PFSK-1 (cell line): ENCODE data around the gene ADAM17.

Experiments used
- SIN3A ChIP-seq: IDR thresholded peaks from 2 replicates; pipeline ENCODE4 v1.6.1; 2012; ENCODE audit warnings: mild to moderate bottlenecking, low read length, moderate library complexity, borderline replicate concordance; ENCODE audit not compliant: insufficient read depth
- TAF1 ChIP-seq: IDR thresholded peaks from 2 replicates; pipeline ENCODE4 v1.6.1; 2012; ENCODE audit warnings: low read length, control low read depth, borderline replicate concordance; ENCODE audit not compliant: insufficient read depth

- TF ChIP-seq TAF1 = no peak
- no peak for TF ChIP-seq SIN3A
These were observed 92.0 kb downstream of the ADAM17 start for GRCh38 chr2:9463698-9464034.
